ENCODE results near the gene NBEA.

DNA sequence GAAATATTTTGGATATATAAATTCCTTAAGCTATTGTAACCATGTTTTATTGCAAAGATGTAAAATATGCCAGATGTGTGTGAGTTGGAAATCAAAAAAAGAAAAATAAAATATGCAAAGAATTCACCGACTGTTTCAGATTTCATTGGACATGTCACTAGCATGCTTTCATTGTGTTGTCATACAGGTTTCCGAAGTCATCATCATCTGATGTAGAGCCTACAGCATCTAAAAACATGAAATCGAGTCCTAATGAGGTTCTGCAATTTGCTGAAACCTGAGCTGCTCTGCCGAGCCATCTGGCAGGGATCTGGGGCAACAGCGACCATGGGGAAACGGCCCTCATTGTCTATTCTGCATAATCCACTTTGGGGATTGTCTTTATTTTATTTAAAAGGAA, 730.5 kb downstream of the NBEA start:
- TF ChIP-seq, protein P1, sequence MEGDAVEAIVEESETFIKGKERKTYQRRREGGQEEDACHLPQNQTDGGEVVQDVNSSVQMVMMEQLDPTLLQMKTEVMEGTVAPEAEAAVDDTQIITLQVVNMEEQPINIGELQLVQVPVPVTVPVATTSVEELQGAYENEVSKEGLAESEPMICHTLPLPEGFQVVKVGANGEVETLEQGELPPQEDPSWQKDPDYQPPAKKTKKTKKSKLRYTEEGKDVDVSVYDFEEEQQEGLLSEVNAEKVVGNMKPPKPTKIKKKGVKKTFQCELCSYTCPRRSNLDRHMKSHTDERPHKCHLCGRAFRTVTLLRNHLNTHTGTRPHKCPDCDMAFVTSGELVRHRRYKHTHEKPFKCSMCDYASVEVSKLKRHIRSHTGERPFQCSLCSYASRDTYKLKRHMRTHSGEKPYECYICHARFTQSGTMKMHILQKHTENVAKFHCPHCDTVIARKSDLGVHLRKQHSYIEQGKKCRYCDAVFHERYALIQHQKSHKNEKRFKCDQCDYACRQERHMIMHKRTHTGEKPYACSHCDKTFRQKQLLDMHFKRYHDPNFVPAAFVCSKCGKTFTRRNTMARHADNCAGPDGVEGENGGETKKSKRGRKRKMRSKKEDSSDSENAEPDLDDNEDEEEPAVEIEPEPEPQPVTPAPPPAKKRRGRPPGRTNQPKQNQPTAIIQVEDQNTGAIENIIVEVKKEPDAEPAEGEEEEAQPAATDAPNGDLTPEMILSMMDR (IDR thresholded peaks at IDR 0.05): no peak
- TF ChIP-seq POLR2A (IDR thresholded peaks at IDR 0.05): no peak

Data from heart left ventricle (tissue), 13 donors.